Activated CD8-positive, alpha-beta memory T cell treated with anti-CD3 and anti-CD28 coated beads, Interleukin-2, amount 10 ng/mL, durations not matched to agents 7 days and 5 days (primary cell): ENCODE data around the gene BDH1. TPM values are rescaled to one million over a fixed set of nuclear protein-coding genes. Genes with fewer than 3 reads are reported as not detected.
"Not testable (repeated sequence)": the region's sequence is repeated elsewhere in the genome, so short reads cannot be mapped to it uniquely, and the experiment has no call there.

Source experiments
- ATAC-seq: fragments of 150-1000 bp; cut with Tn5 transposase; one replicate; pipeline ENCODE4 v1.10.0; 2021; ENCODE audit warnings: moderate library complexity
- CTCF ChIA-PET: fragments of 350-600 bp; sonication (Branson Sonifier 250); formaldehyde crosslinking; loops from one replicate; lab custom pipeline; 2021; ENCODE audit warnings: antibody characterized with exemption; lab: Charles Lee
- DNase-seq: peaks from one replicate; pipeline ENCODE4 v3.0.0-alpha.2; 2020
- H3K27ac Mint-ChIP-seq: one replicate; pipeline ENCODE4 v1.8.0; 2021; ENCODE audit warnings: mild to moderate bottlenecking, mixed read lengths
- H3K27me3 Mint-ChIP-seq: one replicate; pipeline ENCODE4 v1.8.0; 2021; ENCODE audit warnings: mixed read lengths
- H3K36me3 Mint-ChIP-seq: one replicate; pipeline ENCODE4 v1.8.0; 2021; ENCODE audit warnings: mild to moderate bottlenecking, mixed read lengths
- H3K4me1 Mint-ChIP-seq: one replicate; pipeline ENCODE4 v1.8.0; 2021; ENCODE audit warnings: mixed read lengths
- H3K4me3 Mint-ChIP-seq: one replicate; pipeline ENCODE4 v1.8.0; 2021; ENCODE audit warnings: mild to moderate bottlenecking, moderate library complexity, mixed read lengths
- H3K9me3 Mint-ChIP-seq: one replicate; pipeline ENCODE4 v1.8.0; 2022; ENCODE audit warnings: low read depth, mixed read lengths
- total RNA-seq, 2 experiments: library from RNA; stranded (reverse); gene quantifications; one replicate each; pipeline ENCODE4 v1.2.3, GENCODE V29; 2021

The BDH1 gene
- total RNA-seq, 2 experiments from 2014 or later: 75.8 to 80.9 TPM

DNA sequence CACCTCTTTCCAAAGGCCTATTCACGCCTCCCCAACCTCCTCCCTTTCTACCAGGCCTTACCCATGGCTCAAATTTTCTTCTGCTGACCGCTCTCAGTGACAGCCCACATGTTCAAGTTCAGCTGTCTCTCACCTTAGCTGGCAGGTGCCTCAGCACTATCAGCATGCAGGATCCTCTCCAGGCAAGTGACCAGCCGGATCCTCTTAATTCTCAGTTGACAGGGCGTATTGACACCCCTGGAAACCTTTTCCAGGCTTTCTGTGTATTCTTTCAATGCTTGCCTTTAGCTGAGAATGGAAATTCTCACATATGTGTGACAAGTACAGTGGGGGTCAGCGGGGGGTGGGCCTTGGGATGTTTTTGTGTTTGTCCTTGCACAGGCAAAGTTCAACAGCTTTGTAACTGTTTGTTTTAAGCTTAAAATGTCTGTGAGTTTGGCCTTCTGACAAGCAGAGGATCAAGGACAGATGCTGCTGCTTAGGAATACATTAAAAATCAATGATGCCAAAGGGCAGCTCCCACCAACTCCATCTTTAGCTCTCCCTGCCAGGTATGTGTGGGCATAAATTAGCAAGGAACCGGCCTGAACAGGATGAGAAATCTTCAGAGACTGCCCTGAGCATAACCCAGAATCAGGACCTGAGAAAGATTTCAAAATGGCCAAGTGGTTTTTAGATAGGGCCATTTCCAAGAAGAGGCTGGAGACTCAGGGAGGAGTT lies 17.4 kb upstream of the BDH1 start:
- H3K36me3 Mint-ChIP-seq: peaks cover 10% of the 10 kb centered on the region
- H3K4me3 Mint-ChIP-seq: no peak overlapping the region
- ATAC-seq (no peak), DNase-seq (no peak)
- no peaks in the 10 kb centered on the region for H3K4me1 Mint-ChIP-seq
- H3K27me3 Mint-ChIP-seq: peaks cover 33% of the 10 kb centered on the region
- peaks cover 12% of the 10 kb centered on the region for H3K9me3 Mint-ChIP-seq
- no peak overlapping the region for H3K27ac Mint-ChIP-seq
- CTCF ChIA-PET: interaction anchor here (0.9 kb wide), 1 partner anchor 25 kb away, joined by 3 read pairs; no protein-coding TSS in a partner anchor

DNA sequence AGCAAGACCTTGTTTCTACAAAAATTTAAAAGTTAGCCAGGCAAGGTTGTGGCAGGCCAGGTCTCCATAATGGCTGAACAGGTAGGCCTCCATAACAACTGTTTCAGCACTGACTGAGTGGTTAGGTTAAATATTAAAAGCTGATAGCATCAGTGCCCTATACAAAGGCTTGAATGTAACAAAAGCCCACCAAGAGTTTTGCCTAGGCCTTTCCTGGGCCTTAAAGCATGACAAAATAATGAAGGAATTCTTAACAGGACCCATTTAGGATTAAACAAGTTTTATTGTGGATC lies 16.1 kb upstream of the BDH1 start:
- CTCF ChIA-PET, H3K27ac Mint-ChIP-seq: not testable (repeated sequence)

DNA sequence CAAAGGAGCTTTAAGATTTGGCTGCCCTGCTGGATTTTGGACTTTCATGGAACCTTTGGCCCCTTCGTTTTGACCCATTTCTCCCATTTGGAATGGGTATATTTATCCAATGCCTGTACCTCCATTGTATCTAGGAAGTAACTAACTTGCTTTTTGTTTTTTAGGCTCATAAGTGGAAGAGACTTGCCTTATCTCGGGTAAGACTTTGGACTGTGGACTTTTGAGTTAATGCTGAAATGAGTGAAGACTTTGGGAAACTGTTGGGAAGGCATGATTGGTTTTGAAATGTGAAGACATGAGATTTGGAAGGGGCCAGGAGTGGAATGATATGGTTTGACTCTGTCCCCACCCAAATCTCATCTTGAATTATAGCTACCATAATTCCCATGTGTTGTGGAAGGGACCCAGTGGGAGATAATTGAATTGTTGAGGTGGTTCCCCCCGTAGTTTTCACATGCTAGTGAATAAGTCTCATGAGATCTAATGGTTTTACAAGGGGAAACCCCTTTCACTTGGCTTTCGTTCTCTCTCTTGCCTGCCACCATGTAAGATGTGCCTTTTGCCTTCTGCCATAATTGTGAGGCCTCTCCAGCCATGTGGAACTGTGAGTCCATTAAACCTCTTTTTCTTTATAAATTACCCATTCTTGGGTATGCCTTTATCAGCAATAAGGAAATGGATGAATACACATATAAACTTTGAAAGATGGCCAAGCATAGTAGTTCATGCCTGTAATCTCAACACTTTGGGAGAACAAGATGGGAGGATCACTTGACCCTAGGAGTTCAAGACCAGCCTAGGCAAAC lies 15.5 kb upstream of the BDH1 start:
- H3K27ac Mint-ChIP-seq, CTCF ChIA-PET, ATAC-seq, H3K4me3 Mint-ChIP-seq, H3K4me1 Mint-ChIP-seq, DNase-seq: not testable (repeated sequence)
- Mint-ChIP-seq H3K9me3 (peaks cover 20% of the 10 kb centered on the region), H3K27me3 (peaks cover 40% of the 10 kb centered on the region), H3K36me3 (peaks cover 10% of the 10 kb centered on the region)

More for the DNA sequence above, 16.1 kb upstream of the BDH1 start:
- not testable (repeated sequence) for H3K4me1 Mint-ChIP-seq, H3K4me3 Mint-ChIP-seq, DNase-seq, ATAC-seq
- H3K27me3 Mint-ChIP-seq: peaks cover 40% of the 10 kb centered on the region
- peaks cover 10% of the 10 kb centered on the region for H3K36me3 Mint-ChIP-seq
- H3K9me3 Mint-ChIP-seq: peaks cover 18% of the 10 kb centered on the region

DNA sequence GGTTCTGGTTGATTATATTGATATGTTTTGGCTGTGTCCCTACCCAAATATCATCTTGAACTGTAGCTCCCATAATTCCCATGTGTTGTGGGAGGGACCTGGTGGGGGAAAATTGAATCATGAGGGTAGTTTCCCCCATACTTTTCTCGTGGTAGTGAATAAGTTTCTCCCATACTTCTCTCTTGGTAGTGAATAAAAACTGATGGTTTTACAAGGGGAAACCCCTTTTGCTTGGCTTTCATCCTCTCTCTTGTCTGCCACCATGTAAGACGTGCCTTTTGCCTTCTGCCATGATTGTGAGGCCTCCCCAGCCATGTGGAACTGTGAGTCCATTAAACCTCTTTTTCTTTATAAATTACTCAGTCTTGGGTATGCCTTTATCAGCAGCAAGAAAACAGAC lies 13.7 kb upstream of the BDH1 start:
- H3K9me3 Mint-ChIP-seq: peaks cover 20% of the 10 kb centered on the region
- H3K27ac Mint-ChIP-seq, H3K4me3 Mint-ChIP-seq, ATAC-seq, DNase-seq, CTCF ChIA-PET, H3K4me1 Mint-ChIP-seq: not testable (repeated sequence)
- peaks cover 33% of the 10 kb centered on the region for H3K27me3 Mint-ChIP-seq
- H3K36me3 Mint-ChIP-seq: peaks cover 11% of the 10 kb centered on the region

DNA sequence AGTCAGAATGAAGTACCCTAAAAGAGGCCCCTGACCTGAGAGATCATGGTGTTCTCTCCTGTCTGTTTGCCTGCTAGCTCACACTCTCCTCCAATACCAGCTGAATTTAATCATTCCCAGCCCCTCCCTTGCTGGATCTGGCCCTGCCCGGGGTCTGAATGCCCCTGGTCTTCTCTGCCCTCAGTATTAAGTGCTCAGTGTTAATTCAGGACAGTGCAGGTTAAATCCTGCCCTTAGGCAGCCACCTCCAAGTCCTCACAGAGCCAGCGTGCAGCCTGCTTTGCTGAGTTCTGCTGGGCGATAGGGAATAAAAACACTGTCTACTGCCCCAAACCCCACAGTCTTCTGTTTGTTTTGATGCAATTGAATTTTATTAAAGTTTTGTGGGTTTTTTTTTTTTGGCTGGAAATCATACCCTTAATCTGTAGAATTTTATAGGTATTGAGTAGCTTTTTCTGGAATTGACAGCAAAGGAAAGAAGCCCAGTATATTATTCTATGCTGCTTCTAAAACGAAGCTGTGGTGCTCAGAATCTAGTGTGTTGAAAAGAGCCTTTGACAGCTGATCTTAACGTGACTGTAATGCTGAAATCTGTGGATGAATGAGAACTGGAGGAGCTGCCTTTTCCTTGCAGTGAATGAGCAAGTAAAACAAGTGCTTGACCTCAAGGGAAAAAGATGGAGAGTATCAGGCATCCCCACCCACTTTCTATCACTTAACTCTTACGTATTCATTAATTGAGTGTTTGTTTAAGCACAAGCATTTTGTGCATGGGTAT lies 12.3 kb upstream of the BDH1 start:
- no peak for ATAC-seq
- Mint-ChIP-seq H3K27ac (no peak overlapping the region), H3K36me3 (peaks cover 15% of the 10 kb centered on the region), H3K4me3 (no peak overlapping the region), H3K9me3 (peaks cover 22% of the 10 kb centered on the region), H3K4me1 (no peaks in the 10 kb centered on the region), H3K27me3 (peaks cover 27% of the 10 kb centered on the region)
- DNase-seq: no peak
- CTCF ChIA-PET: interaction anchor here (1.5 kb wide), 1 partner anchor 9 kb away, joined by 3 read pairs; no protein-coding TSS in a partner anchor

DNA sequence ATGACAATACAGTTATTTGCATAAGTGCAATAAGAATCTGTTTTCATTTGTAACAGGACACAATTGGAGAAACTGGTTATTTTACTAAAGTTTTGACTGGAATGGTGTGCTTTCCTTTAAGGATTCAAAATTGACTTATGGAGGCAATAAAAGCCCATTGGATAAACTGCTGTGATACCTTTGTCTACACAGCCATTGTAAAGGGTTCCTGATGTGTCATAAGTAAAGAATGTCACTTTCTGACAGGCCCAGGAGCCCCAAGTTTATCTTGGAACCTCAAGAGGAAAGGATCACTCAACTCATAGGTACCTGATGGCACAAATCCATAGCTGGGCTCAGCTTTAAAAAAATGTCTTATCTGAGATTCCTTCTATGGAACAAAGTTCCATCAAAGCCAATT lies 10.4 kb upstream of the BDH1 start:
- Mint-ChIP-seq H3K9me3 (peaks cover 25% of the 10 kb centered on the region), H3K27me3 (peaks cover 35% of the 10 kb centered on the region), H3K36me3 (peaks cover 23% of the 10 kb centered on the region)
- H3K4me3 Mint-ChIP-seq, DNase-seq, CTCF ChIA-PET, ATAC-seq, H3K4me1 Mint-ChIP-seq, H3K27ac Mint-ChIP-seq: not testable (repeated sequence)

DNA sequence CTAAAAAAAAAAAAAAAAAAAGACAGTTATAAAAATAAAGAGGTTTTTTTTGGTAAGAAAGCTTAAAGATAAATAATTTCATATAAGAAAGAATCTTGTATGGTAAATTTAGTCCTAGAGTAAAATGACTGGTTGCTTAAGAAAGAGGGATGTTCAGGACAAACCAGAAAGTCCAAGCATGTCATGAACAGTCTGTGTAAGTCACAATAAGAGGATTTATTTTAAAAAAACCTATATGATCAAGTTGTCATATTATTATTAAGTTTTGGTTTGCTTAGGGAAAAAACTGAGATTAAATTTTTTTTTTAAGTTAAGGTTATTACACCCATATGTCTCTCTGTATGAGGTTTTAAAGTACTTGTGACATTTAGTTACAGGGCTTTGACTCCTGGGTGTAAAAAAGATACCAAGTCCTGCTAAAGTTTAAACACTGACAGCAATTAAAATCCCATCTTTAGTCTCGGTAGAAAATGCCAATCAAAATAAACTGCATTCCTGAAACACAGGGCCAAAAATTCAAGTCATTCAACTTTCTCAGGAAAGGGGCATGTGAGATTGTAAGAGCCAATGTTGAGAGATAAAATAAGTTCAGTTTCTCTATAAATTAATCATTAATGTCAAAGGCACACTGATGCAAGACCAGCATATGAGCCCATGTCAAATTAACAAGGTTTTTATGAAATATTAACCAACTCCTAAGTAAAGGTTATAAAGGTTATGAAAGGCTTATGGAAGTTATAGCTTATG lies 8.5 kb upstream of the BDH1 start:
- peaks cover 9% of the 10 kb centered on the region for H3K4me1 Mint-ChIP-seq
- no peak overlapping the region for H3K27ac Mint-ChIP-seq
- no peak overlapping the region for H3K4me3 Mint-ChIP-seq
- CTCF ChIA-PET: no interaction called here
- DNase-seq (no peak), ATAC-seq (no peak)
- H3K36me3 Mint-ChIP-seq: peaks cover 16% of the 10 kb centered on the region
- H3K9me3 Mint-ChIP-seq: peaks cover 19% of the 10 kb centered on the region
- H3K27me3 Mint-ChIP-seq: peaks cover 41% of the 10 kb centered on the region

DNA sequence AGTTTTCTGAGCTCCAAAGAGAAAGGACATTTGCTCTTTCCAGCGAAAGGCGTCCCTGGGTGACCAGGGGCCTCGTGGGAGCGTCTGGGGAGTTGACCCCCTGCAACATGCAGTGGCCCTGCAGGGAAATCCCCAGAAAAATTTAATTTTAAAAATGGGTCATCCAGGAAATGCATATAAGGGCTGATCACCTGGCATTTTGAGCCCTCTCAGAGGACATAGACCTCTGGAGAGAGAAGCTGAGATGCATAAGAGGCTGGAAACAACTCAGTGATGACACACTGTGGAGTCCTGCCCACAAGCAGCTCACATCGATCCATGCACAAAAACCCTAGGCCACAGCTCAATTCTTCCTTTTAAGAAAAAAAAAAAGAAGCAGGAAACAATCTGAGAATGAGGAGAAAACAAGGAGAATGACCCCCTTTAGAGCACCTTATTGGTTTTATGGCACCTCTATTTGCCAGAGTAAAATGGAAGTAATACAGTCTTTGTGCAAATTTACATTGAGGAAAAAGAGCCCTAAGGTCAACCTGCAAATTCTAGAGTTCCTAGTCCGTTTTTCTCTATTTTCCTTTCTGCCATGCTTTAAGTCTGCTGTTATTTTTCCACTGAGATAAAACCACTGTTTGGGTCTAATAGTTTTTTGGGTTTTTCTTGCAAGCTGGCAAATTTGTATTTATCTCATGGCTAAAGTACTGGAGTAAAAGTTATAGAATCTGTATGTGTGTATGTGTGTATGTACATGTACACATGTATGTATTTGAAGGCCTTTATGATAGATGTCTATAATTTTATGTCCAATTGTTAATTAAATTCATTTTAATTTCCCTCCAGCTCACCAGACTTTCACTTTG lies 6.9 kb upstream of the BDH1 start:
- Mint-ChIP-seq H3K4me3 (no peak overlapping the region), H3K9me3 (peaks cover 17% of the 10 kb centered on the region), H3K27ac (no peak overlapping the region), H3K27me3 (peaks cover 40% of the 10 kb centered on the region), H3K36me3 (peaks cover 14% of the 10 kb centered on the region), H3K4me1 (peaks cover 9% of the 10 kb centered on the region)
- CTCF ChIA-PET: interaction anchor here (1.1 to 1.6 kb wide), 2 partner anchors 37 to 109 kb away, joined by 3 to 5 read pairs; no protein-coding TSS in a partner anchor
- DNase-seq: no peak
- no peak for ATAC-seq

DNA sequence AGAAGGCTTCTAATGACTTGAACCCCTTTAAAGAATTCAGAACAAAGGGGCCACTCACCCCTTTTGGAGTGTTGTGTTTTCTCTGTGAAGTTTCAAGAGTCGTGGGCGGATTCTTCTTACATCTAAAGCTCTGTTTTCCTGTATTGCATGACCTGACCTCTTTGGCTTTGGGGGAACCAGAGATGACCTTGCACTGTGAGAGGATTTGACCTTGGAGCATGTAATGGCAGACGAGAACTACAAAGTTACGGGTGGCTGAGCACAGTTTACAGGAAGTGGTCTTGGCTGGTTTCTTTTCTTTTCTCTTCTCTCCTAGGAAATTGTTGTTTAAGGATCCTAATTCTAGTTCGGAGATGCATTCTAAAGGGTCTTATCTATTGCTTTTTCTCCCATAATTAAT lies 6.2 kb upstream of the BDH1 start:
- H3K27ac Mint-ChIP-seq: no peak overlapping the region
- ATAC-seq: no peak
- CTCF ChIA-PET: interaction anchor here (1.1 to 1.6 kb wide), 2 partner anchors 37 to 108 kb away, joined by 3 to 5 read pairs; no protein-coding TSS in a partner anchor
- no peak for DNase-seq
- peaks cover 14% of the 10 kb centered on the region for H3K36me3 Mint-ChIP-seq
- peaks cover 12% of the 10 kb centered on the region for H3K9me3 Mint-ChIP-seq
- peaks cover 41% of the 10 kb centered on the region for H3K27me3 Mint-ChIP-seq
- H3K4me1 Mint-ChIP-seq: peaks cover 12% of the 10 kb centered on the region
- no peak overlapping the region for H3K4me3 Mint-ChIP-seq

DNA sequence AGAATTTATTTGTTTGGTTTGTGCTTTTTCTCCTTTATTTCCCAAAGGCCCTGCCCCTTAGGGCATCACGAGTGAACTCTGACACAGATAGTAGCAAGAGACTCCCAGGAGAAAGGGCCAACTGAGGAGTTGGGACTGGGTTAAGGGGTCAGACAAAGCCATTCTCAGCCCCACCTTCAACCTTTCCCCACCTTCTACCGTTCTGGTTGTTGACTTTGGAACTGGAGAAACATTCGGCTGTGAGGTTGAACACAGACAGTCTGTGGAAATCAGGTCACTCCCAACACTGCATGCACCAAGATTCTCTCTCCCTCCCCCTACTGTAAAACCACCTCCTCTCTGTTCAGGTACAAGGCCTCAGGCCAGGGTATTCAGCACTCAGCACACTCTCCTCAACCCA lies 3.9 kb upstream of the BDH1 start:
- no peak for ATAC-seq
- peaks cover 9% of the 10 kb centered on the region for H3K9me3 Mint-ChIP-seq
- H3K27ac Mint-ChIP-seq: no peak overlapping the region
- peaks cover 41% of the 10 kb centered on the region for H3K27me3 Mint-ChIP-seq
- H3K4me3 Mint-ChIP-seq: no peak overlapping the region
- DNase-seq: no peak
- H3K4me1 Mint-ChIP-seq: peaks cover 14% of the 10 kb centered on the region
- peaks cover 14% of the 10 kb centered on the region for H3K36me3 Mint-ChIP-seq
- CTCF ChIA-PET: no interaction called here

DNA sequence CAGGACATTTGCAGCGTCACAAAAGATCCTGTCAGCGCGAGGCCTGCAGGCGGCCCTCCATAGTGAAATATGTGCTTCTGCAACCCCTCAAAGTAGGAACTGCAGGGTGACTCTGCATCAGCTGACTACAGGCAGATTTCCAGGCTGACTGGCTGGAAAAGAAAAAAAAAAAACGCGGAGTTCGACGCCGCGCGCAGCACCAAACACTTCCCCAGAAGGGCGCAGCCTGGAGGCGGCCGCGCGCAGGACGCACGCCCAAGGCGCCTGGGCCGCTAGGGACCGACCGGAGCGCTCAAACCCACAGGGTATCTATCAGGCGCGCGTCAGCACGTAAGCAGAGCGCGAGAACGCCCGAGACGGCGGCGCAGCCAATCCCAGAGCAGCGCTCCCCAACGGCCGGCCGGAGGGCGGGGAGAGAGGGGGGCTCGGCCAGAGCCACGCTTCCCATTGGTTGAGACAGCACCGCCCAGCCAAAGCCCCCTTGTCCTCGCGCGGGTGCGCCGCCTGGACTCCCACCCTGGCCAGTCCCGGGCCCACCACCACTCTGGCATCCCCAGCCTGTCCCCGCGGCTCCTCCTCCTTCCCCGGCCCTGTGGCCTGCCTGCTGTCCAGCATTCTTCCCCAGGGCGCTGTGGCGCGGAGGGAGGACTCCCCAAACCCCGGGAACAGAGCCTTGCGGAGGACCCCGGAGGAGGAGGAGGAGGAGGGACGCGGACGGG lies 1.0 kb downstream of the BDH1 start:
- ATAC-seq: peak; percentile 95
- Mint-ChIP-seq H3K4me3 (peak overlapping the region; percentile 83), H3K9me3 (no peaks in the 10 kb centered on the region), H3K27ac (peak overlapping the region; percentile 92), H3K27me3 (peaks cover 20% of the 10 kb centered on the region), H3K36me3 (peaks cover 13% of the 10 kb centered on the region), H3K4me1 (peaks cover 14% of the 10 kb centered on the region)
- CTCF ChIA-PET: interaction anchor here (0.8 to 1.0 kb wide), 2 partner anchors 45 to 77 kb away, joined by 3 read pairs; no protein-coding TSS in a partner anchor
- peak; percentile 98 for DNase-seq
